Ecto neural progenitor cell (in vitro differentiated cells): ENCODE measurements around the gene CTSA.
"Not testable (repeated sequence)": the region's sequence is repeated elsewhere in the genome, so short reads cannot be mapped to it uniquely, and the experiment has no call there.

Source experiments
- DNase-seq: peaks from one replicate; pipeline ENCODE4 v3.0.0-alpha.2; 2018; ENCODE audit warnings: low spot score

The CTSA gene

DNA sequence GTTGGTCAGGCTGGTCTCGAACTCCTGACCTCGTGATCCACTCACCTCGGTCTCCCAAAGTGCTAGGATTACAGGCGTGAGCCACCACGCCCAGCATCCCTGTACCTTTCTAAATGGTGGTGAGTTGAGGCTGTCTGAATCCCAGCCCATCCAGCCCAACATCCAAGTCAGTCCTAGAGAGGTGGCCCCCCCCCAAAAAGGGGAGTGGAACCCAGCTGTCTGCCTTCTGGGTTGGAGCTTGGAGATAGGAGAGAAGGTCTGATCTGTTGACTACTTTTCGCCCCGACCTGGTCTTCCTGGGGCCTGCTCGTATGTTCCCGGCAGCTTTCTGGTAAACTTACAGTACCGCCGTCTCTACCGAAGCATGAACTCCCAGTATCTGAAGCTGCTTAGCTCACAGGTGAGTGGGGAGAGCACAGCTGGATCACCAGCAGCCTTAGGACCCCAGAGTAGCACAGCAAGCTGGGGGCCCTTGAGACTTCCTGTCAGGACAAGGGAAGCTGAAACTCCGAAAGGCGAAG, 5.6 kb downstream of the CTSA start:
- no peak for DNase-seq

GRCh38 chr20:45897289-45897688, 6.2 kb downstream of the CTSA start:
- no peak for DNase-seq

- no peak for DNase-seq
Measured at GRCh38 chr20:45897692-45898091, 6.6 kb downstream of the CTSA start.

- no peak for DNase-seq
Measured at GRCh38 chr20:45898285-45898684, 7.2 kb downstream of the CTSA start.

DNA sequence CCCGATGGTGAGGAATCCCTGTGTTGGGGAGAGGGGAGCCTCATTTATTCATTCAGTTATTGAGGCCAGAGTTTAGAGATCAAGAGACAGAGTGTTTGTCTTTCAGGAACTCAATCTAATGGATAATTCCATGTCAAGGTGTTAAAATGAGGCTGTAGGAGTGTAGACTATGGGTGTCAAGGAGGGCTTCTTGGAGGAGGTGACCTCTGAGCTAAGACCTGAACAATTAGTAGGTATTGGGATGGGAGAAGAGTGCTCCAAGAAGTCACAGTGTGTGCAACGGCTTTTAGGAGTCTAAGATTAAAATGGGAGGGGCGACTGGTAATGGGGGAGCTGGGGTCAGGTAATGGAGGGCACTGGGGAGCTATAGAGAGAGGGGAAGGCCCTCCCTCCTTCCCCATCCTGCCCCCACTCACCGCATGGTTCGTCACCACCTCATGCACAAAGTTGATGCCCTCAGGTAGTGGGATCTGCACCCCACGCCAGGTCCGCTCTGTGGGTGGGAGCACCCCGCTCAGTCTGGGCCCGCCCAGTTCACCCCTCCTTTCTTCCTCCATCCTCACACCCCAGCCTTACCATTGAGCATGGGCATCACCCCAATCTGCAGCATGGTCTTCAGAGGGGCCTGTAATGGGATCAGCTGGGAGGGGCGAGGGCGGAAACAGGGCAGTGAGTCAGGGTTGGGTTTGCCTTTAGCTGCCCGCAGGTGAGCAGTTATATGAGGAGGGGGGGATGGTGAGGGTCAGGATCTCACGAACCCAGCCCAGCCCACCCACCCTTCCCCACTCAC, 8.1 kb downstream of the CTSA start:
- no peak for DNase-seq

DNA sequence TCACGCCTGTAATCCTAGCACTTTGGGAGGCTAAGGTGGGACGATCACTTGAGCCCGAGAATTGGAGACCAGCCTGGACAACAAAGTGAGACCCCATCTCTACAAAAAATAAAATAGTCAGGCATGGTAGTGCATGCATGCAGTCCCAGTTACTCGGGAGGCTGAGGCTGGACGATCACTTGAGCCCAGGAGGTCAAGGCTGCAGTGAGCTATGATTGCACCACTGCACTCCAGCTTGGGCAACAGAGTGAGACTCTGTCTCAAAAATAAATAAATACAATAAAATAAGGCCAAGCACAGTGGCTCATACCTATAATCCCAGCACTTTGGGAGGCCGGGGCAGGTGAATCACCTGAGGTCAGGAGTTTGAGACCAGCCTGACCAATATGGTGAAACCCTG, 10.2 kb downstream of the CTSA start:
- not testable (repeated sequence) for DNase-seq

- no peak for DNase-seq
Measured at GRCh38 chr20:45902199-45902701, 11.1 kb downstream of the CTSA start.

GRCh38 chr20:45904583-45905504, 13.7 kb downstream of the CTSA start:
- no peak for DNase-seq

DNA sequence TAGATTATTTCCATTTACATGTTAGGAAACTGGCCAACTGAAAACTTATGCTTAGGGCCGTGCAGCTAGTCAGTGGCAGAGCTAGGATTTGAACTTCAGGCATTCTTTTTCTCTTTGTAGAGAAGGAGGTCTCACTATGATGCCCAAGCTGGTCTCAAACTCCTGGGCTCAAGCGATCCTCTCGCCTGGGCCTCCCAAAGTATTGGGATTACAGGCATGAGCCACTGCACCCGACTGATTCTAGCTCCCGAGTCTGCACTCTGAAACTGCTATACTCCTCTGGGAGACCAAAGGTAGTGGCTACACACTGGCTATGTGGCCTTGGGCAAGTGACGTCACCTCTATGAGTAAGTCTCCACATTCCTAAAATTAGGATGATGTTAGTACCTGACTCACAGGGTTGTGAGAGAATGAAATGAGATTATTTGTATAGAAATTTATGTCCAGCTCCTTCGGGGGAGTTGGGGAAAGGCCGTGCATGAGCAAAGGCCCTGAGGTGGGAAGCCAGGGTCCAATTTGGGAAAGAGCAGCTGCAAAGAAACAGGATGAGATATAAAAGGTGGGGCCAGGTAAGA, 14.5 kb downstream of the CTSA start:
- DNase-seq: no peak

DNA sequence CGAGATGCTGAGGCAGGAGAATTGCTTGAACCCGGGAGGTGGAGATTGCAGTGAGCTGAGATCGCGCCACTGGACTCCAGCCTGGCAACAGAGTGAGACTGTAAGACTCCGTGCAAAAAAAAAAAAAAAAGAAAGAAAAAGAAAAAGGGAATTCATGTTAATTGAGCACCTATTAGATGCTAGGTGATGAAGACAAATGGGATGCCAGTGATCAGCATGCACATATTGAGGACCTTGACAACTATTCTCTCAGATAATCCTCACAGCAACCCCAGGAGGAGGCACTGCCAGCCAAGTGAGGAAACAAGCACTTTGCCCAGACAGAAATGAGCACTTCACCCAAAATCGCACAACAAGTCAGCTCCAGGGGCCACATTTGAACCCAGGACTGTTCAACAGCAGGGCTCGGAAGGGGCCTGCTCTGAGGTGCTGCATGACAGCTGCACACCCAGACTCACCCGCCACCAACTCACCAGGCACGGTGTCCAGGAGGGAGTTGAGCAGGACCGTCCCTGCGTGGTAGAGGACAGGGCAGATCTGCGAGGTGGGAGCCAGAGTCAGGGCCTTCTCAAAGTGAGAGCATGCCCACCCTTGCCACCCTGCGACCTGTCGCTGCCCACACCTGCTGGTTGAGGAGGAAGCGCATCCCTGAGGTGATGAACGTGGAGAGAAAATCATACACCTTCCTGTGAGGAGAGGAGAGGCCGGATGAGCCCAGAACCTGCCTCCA, 16.2 kb downstream of the CTSA start:
- no peak for DNase-seq

DNA sequence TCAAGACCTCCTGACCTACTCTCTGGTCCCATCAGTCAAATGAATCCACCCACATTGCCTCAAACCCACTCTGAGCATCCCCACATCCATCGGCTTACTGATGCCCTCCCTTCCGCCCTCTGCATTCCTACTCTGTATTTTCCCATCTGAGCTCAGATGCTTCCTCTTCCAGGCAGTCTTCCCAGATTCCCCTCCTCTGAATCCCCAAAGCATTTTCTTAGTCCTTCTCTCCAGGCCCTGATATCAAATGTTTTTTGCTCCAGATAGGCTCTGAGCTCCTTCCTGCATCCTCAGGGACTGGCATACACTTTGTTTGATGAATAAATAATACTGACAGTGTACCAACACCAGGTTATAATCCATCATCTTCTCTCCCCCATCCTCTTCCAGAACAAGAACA, 16.9 kb downstream of the CTSA start:
- no peak for DNase-seq

DNA sequence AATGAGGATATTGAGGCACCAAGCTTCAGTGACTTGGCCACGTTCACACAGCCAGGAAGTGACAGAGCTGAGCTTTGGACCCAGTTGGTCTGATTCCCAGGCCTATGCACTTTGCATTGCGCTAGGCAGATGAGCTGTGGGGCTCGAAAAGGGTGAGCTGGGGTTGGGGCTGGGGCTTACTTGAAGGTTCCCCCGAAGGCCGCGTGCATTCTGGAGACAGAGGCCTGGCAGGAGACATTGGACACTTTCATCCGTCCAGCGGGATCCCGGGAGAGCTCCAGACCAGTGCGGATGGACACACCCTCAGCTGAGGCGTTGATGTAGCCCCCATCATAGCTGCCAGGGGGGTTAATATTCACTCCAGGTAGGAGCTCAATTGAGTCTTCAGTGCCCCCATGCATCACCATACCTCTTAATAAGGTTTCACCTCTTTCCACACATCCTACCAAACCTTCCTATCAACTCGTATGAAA, 18.2 kb downstream of the CTSA start:
- no peak for DNase-seq

DNA sequence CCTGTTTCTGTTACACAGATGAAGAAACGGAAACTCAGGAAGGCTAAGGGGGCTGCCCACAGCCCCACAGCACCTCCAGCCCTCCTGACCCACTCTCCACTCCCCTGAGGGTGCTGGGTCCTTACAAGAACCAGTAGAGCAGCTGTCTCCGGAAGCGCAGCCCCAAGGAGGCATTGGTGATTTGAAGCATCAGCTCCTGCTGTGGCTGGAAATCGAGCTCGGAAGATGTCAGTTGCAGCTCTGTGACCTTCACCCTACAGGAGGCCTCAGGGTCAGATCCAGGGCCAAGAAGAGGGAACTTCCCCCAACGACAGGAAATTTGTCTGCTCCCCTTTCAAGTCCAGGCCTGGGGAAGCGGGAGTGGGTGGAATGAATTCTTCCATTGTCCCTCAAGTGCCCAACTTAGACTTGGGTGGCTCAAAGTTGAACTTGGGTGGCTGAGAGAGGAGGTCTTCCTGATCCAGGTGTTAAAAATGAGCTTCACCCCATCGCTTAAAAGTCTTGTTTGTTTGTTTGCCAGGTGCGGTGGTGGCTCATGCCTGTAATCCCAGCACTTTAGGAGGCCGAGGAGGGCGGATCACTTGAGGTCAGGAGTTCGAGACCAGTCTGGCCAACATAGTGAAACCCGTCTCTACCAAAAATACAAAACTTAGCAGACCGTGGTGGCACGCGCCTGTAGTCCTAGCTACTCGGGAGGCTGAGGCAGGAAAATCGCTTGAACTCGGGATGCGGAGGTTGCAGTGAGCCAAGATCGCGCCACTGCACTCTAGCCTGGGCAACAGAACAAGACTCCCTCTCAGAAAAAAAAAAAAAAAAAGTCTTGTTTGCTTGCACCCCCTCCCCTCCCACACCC, 18.9 kb downstream of the CTSA start:
- no peak for DNase-seq

DNA sequence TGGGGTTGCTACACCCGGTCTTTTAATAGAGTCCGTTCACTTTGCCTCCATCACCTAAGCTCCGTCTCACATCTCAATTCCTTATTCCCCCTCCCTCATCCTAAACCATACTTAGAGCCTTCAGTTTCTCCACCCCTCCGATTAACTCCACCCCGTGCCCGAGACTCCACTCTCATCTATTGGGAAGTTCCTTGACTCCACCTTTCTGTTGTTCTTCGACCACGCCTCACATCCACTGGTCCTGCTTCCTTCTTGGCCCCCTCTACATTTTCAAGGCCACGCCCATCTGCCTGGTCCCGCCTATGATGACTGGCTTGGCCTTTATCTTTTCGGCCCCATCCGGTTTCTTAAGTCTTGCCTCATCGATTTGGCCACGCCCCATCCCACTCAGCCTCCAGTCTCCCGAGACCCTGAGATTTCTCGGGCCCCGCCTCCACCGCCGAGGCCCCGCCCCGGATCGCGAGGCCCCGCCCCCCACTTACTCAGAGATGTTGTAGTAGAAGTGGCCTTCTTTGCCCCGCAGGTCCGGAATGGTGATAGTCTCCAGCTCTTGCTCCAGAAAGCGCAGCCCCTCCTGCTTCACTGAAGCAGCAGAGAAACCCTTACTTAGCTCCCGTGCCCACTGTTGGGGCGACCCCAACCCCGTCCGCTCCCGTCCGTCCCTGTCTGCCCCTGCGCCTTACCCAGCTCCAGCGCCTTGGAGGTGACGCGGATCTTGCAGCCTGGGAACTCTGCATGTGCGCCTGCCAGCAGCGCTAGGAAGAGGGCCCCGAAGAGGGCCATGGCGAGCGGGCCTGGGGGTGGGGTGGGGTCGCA, 19.7 kb downstream of the CTSA start:
- peak; percentile 99 for DNase-seq

- peak; percentile 91 for DNase-seq
Measured at GRCh38 chr20:45911486-45912343, 20.6 kb downstream of the CTSA start, which contains the start of gene PLTP. Gene PLTP, minus strand, starts transcription at chr20:45912155. Its CDS starts 703 bp downstream, at chr20:45911452.

DNA sequence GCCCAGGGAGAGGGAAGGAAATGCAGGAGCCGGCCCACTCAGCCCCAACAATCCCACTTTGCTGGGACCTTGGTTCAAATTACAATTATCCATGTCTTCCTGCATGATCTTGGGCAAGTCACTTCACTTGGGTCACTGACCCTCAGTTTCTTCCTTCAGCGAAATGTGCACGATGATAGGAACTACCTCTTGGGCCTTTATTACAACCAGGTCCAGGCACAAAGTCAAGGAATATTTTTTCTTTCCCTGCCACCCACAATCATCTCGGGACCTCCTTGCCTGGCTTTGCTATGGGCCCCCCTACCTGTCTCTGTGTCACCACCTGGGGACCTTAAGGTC, 21.2 kb downstream of the CTSA start:
- no peak for DNase-seq

DNA sequence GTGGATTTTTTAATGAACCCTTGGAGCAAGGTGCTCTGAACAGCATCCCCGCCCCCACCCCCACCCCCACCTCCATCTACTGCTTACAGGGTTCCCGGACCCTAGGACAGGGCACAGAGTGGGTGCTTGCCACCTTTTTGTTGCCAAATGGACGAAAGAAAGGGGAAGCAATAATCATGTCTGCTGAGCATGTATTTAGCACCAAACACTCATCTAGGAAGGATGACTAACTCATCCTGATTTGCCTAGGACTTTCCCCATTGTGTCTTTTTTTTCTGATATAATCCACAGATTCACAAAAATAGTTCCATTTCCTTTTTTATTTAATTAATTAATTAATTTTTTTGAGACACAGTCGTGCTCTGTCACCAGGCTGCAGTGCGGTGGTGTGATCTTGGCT, 22.0 kb downstream of the CTSA start:
- DNase-seq: no peak

DNA sequence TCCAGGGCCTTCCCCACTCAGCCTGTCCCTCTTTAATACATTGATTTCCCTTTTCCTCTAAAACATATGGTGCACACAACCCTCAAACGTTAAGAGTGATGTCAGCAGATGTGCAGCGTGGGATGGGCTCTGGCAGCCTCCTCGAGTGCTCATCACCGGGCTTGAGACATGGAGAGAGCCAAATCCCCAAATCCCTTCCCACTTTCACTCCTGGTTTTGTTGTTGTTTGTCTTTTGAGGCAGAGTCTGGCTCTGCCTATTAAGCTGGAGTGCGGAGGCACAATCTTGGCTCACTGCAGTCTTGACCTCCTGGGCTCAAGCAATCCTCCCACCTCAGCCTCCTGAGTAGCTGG, 26.6 kb downstream of the CTSA start:
- no peak for DNase-seq

GRCh38 chr20:45918182-45918737, 27.1 kb downstream of the CTSA start:
- no peak for DNase-seq
